ENCODE results near the gene CCER1.

CCER1 gene

DNA sequence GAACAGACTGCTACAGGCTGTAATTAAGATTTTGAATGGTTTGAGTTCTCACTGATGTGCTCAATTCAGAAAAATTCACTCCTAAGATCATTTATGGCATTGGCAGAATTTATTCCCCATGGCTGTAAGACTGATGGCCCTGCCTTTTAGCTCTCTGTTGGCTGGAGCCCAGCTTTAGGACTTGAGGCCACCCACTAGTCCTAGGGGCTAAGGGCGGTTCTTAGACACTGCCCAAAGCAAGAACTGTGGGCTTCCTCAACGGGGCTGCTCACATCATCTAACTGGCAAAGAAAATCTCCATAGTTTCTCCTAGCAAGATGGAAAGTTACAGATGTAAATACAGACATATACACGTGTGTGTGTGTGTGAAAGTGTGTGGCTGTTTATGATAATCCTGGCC, 3.4 kb upstream of the CCER1 start:
- H3K18ac ChIP-seq (ENCODE audit: low read length): no peak overlapping the region
- H3K4ac ChIP-seq (ENCODE audit: low read depth, low read length): no peak overlapping the region
- no peaks in the 10 kb centered on the region for H3K79me1 ChIP-seq (ENCODE audit: low read length)
- no peak overlapping the region for H2BK5ac ChIP-seq (ENCODE audit: low read length)
- H3K4me2 ChIP-seq (ENCODE audit: low read length): no peak overlapping the region
- H3K79me2 ChIP-seq (ENCODE audit: control insufficient read depth, insufficient read depth, low read length): no peaks in the 10 kb centered on the region
- H2BK15ac ChIP-seq (replicated peaks; ENCODE audit: low read depth): no peak overlapping the region
- no peaks in the 10 kb centered on the region for H3K4me1 ChIP-seq (ENCODE audit: control insufficient read depth, low read depth, low read length)
- no peak overlapping the region for H3K27ac ChIP-seq (ENCODE audit: low read depth, low read length)
- H3K23ac ChIP-seq (ENCODE audit: low read length): no peak overlapping the region
- no CpG with 5 or more reads among the region's 3 CpGs for WGBS (ENCODE audit: extremely low coverage, insufficient coverage, low lambda C conversion rate)
- H4K8ac ChIP-seq (ENCODE audit: low read depth, low read length): no peak overlapping the region
- no peak overlapping the region for H3K56ac ChIP-seq (ENCODE audit: low read length)
- DNase-seq: no peak
- H3K27me3 ChIP-seq (ENCODE audit: insufficient read depth, low read length, poor library complexity): no peaks in the 10 kb centered on the region
- no peak overlapping the region for H3K9ac ChIP-seq (ENCODE audit: low read length)
- H3K36me3 ChIP-seq (ENCODE audit: control insufficient read depth, insufficient read depth, low read length): no peaks in the 10 kb centered on the region
- H3K4me3 ChIP-seq (ENCODE audit: low read length): no peak overlapping the region
- no peak overlapping the region for H4K5ac ChIP-seq (ENCODE audit: low read length)
- H2BK120ac ChIP-seq (ENCODE audit: low read depth, low read length): no peak overlapping the region
- H2AK5ac ChIP-seq (ENCODE audit: low read length): no peak overlapping the region

DNA sequence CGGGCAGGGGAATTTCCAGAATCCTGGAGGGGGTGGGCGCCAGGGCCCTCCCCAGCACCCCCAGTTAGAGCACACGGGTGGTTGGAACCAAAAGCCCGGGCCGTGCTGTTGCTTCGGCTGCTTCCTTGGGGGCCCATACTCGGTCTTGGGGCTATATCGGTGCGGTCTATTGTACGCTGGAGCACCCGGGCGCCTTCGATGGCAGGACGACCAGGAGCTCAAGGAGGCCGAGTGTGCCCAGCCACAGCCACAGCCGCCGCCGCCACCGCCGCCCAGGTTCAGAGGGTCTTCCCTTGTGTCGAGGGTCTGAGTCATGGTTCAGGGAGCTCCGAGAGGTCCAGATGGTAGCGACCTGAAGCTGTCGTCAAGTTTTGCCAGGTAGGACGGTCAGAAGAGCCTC, 548 bp downstream of the CCER1 start:
- Histone ChIP-seq H3K27me3 (ENCODE audit: insufficient read depth, low read length, poor library complexity) (no peaks in the 10 kb centered on the region), H2AK5ac (ENCODE audit: low read length) (no peak overlapping the region), H3K36me3 (ENCODE audit: control insufficient read depth, insufficient read depth, low read length) (no peaks in the 10 kb centered on the region), H3K27ac (ENCODE audit: low read depth, low read length) (no peak overlapping the region), H3K23ac (ENCODE audit: low read length) (no peak overlapping the region), H3K4me1 (ENCODE audit: control insufficient read depth, low read depth, low read length) (no peaks in the 10 kb centered on the region), H3K56ac (ENCODE audit: low read length) (no peak overlapping the region), H3K4me3 (ENCODE audit: low read length) (no peak overlapping the region), H2BK120ac (ENCODE audit: low read depth, low read length) (no peak overlapping the region), H2BK5ac (ENCODE audit: low read length) (no peak overlapping the region), H2BK15ac (replicated peaks; ENCODE audit: low read depth) (no peak overlapping the region), H3K4me2 (ENCODE audit: low read length) (no peak overlapping the region), H3K9ac (ENCODE audit: low read length) (no peak overlapping the region), H3K79me1 (ENCODE audit: low read length) (no peaks in the 10 kb centered on the region), H3K79me2 (ENCODE audit: control insufficient read depth, insufficient read depth, low read length) (no peaks in the 10 kb centered on the region), H3K18ac (ENCODE audit: low read length) (no peak overlapping the region), H4K8ac (ENCODE audit: low read depth, low read length) (no peak overlapping the region), H4K5ac (ENCODE audit: low read length) (no peak overlapping the region), H3K4ac (ENCODE audit: low read depth, low read length) (no peak overlapping the region)
- WGBS (ENCODE audit: extremely low coverage, insufficient coverage, low lambda C conversion rate): no CpG with 5 or more reads among the region's 25 CpGs
- no peak for DNase-seq

DNA sequence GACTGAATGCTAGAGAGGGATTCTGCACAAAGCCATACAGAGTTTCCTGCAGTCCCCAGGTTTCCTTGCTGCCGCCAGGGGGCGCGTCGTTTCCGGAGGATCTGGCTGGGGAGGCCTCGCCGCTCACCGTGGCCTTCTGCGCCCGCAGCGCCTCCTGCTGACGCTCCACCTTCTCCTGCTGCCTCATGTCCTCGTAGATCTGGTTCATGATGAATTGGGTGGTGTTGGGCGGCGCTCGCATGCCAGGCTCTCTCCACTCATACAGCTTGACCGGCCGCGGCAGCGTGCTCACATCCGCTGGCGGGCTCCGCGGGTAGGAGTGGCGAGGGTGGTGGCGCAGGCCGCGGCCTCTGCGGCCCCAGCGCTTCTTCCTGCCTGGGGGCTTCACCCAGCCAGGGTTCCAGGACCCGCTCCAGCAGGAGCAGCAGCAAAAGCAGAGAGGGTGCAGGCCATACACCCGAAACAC, 987 bp downstream of the CCER1 start:
- H3K18ac ChIP-seq (ENCODE audit: low read length): no peak overlapping the region
- H3K27me3 ChIP-seq (ENCODE audit: insufficient read depth, low read length, poor library complexity): no peaks in the 10 kb centered on the region
- H3K4me1 ChIP-seq (ENCODE audit: control insufficient read depth, low read depth, low read length): no peaks in the 10 kb centered on the region
- H3K56ac ChIP-seq (ENCODE audit: low read length): no peak overlapping the region
- H2BK5ac ChIP-seq (ENCODE audit: low read length): no peak overlapping the region
- no peak overlapping the region for H2AK5ac ChIP-seq (ENCODE audit: low read length)
- H2BK120ac ChIP-seq (ENCODE audit: low read depth, low read length): no peak overlapping the region
- no peak overlapping the region for H3K23ac ChIP-seq (ENCODE audit: low read length)
- H4K8ac ChIP-seq (ENCODE audit: low read depth, low read length): no peak overlapping the region
- no peak overlapping the region for H2BK15ac ChIP-seq (replicated peaks; ENCODE audit: low read depth)
- no peaks in the 10 kb centered on the region for H3K79me2 ChIP-seq (ENCODE audit: control insufficient read depth, insufficient read depth, low read length)
- DNase-seq: peak; percentile 88
- no peak overlapping the region for H4K5ac ChIP-seq (ENCODE audit: low read length)
- no peak overlapping the region for H3K4me2 ChIP-seq (ENCODE audit: low read length)
- H3K79me1 ChIP-seq (ENCODE audit: low read length): no peaks in the 10 kb centered on the region
- H3K36me3 ChIP-seq (ENCODE audit: control insufficient read depth, insufficient read depth, low read length): no peaks in the 10 kb centered on the region
- H3K9ac ChIP-seq (ENCODE audit: low read length): no peak overlapping the region
- no CpG with 5 or more reads among the region's 32 CpGs for WGBS (ENCODE audit: extremely low coverage, insufficient coverage, low lambda C conversion rate)
- H3K4ac ChIP-seq (ENCODE audit: low read depth, low read length): no peak overlapping the region
- no peak overlapping the region for H3K27ac ChIP-seq (ENCODE audit: low read depth, low read length)
- no peak overlapping the region for H3K4me3 ChIP-seq (ENCODE audit: low read length)

DNA sequence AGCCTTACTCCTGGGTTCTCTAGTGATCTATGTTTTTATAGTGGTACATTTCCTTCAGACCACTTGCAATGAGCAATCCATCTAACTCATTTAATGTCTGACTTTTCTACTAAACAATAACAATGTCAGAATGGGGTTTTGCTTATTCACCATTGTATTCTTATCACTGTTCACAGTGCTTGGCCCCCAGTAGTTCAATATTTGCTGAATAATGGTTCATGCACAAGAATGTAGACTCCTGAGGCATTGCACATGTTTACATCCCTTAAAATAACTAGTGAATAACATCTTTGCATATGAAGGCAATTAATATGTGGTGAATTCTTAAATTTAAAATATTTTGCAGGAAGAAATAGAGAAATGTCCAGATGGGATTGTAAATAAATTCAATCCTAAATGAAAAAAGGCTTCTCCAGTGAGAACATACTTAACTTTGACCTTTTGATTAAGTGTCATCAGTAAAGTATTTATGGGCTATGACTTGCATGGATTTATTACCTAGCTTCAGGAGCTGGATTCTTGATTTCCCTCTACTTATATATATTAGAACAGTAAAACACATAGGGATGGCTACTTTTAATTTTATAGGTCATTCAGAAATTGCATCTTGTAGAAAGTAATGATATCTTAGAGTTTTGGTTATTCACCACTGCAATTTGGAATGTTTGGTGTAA, 3.4 kb downstream of the CCER1 start:
- no peaks in the 10 kb centered on the region for H3K36me3 ChIP-seq (ENCODE audit: control insufficient read depth, insufficient read depth, low read length)
- no peak overlapping the region for H4K8ac ChIP-seq (ENCODE audit: low read depth, low read length)
- H3K4ac ChIP-seq (ENCODE audit: low read depth, low read length): no peak overlapping the region
- no peaks in the 10 kb centered on the region for H3K79me2 ChIP-seq (ENCODE audit: control insufficient read depth, insufficient read depth, low read length)
- no peaks in the 10 kb centered on the region for H3K27me3 ChIP-seq (ENCODE audit: insufficient read depth, low read length, poor library complexity)
- H2AK5ac ChIP-seq (ENCODE audit: low read length): no peak overlapping the region
- H2BK15ac ChIP-seq (replicated peaks; ENCODE audit: low read depth): no peak overlapping the region
- H4K5ac ChIP-seq (ENCODE audit: low read length): no peak overlapping the region
- no peak overlapping the region for H3K4me2 ChIP-seq (ENCODE audit: low read length)
- no peak overlapping the region for H3K9ac ChIP-seq (ENCODE audit: low read length)
- DNase-seq: no peak
- H2BK5ac ChIP-seq (ENCODE audit: low read length): no peak overlapping the region
- no peaks in the 10 kb centered on the region for H3K4me1 ChIP-seq (ENCODE audit: control insufficient read depth, low read depth, low read length)
- H3K56ac ChIP-seq (ENCODE audit: low read length): no peak overlapping the region
- H2BK120ac ChIP-seq (ENCODE audit: low read depth, low read length): no peak overlapping the region
- H3K18ac ChIP-seq (ENCODE audit: low read length): no peak overlapping the region
- no peak overlapping the region for H3K27ac ChIP-seq (ENCODE audit: low read depth, low read length)
- H3K79me1 ChIP-seq (ENCODE audit: low read length): no peaks in the 10 kb centered on the region
- no peak overlapping the region for H3K4me3 ChIP-seq (ENCODE audit: low read length)
- no peak overlapping the region for H3K23ac ChIP-seq (ENCODE audit: low read length)

DNA sequence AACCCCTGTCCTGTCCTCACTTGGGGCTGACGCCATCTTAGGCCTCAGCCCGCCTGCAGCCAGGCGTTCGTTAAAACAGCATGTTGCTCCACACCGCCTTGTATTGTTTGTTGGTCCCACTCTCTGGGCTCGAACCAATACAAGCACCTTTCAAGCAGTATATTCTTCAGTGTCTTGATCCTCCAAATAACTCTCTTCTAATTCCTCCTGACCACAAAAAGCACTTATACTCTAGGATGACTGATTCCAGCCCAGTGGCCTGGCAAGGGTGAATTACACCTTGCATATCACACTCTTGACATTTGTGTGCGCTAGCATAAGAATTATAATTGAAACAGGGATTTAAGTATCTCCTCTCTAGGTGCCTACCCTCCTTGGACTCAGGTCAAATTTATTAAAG, 7.1 kb downstream of the CCER1 start:
- no peak overlapping the region for H2BK5ac ChIP-seq (ENCODE audit: low read length)
- no peak overlapping the region for H3K4me2 ChIP-seq (ENCODE audit: low read length)
- no peak overlapping the region for H3K4me3 ChIP-seq (ENCODE audit: low read length)
- H3K56ac ChIP-seq (ENCODE audit: low read length): no peak overlapping the region
- H3K4ac ChIP-seq (ENCODE audit: low read depth, low read length): no peak overlapping the region
- H4K5ac ChIP-seq (ENCODE audit: low read length): no peak overlapping the region
- no peak overlapping the region for H4K8ac ChIP-seq (ENCODE audit: low read depth, low read length)
- H3K18ac ChIP-seq (ENCODE audit: low read length): no peak overlapping the region
- H3K4me1 ChIP-seq (ENCODE audit: control insufficient read depth, low read depth, low read length): no peaks in the 10 kb centered on the region
- H3K79me2 ChIP-seq (ENCODE audit: control insufficient read depth, insufficient read depth, low read length): no peaks in the 10 kb centered on the region
- no peak overlapping the region for H3K27ac ChIP-seq (ENCODE audit: low read depth, low read length)
- no peaks in the 10 kb centered on the region for H3K36me3 ChIP-seq (ENCODE audit: control insufficient read depth, insufficient read depth, low read length)
- no peak overlapping the region for H2BK120ac ChIP-seq (ENCODE audit: low read depth, low read length)
- WGBS (ENCODE audit: extremely low coverage, insufficient coverage, low lambda C conversion rate): no CpG with 5 or more reads among the region's 7 CpGs
- no peak overlapping the region for H3K23ac ChIP-seq (ENCODE audit: low read length)
- no peak overlapping the region for H2AK5ac ChIP-seq (ENCODE audit: low read length)
- no peaks in the 10 kb centered on the region for H3K27me3 ChIP-seq (ENCODE audit: insufficient read depth, low read length, poor library complexity)
- no peak overlapping the region for H3K9ac ChIP-seq (ENCODE audit: low read length)
- no peak for DNase-seq
- H3K79me1 ChIP-seq (ENCODE audit: low read length): no peaks in the 10 kb centered on the region
- no peak overlapping the region for H2BK15ac ChIP-seq (replicated peaks; ENCODE audit: low read depth)

DNA sequence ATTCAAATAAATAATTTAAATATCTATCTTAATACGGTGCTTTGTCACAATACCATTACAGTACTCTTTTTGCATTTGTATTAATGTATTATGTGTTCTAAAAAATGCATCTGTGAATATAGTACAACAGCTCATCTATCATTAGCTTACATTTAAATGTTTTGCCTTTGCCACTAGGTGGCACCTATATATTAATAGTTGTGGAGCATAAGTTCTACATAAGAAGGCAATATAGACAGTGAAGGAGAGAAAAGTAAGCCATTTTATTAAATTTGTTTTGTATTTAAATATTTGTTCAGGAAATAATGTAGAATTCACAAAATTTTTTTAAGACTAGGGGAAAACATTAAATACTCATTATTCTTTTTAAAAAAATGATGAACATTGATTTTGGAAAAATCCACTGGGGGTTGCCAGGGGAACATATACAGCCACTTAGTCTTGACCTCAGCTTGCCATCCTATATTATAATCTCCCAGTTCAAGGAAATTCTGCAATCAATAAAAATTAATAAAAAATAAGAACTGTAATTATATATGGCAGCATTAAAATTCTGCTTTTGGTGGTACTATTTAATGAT, 9.8 kb downstream of the CCER1 start:
- no peak overlapping the region for H3K56ac ChIP-seq (ENCODE audit: low read length)
- DNase-seq: no peak
- H3K4me1 ChIP-seq (ENCODE audit: control insufficient read depth, low read depth, low read length): no peaks in the 10 kb centered on the region
- no peak overlapping the region for H3K27ac ChIP-seq (ENCODE audit: low read depth, low read length)
- H4K5ac ChIP-seq (ENCODE audit: low read length): no peak overlapping the region
- no peak overlapping the region for H3K18ac ChIP-seq (ENCODE audit: low read length)
- no peaks in the 10 kb centered on the region for H3K79me2 ChIP-seq (ENCODE audit: control insufficient read depth, insufficient read depth, low read length)
- no peak overlapping the region for H3K4me3 ChIP-seq (ENCODE audit: low read length)
- no peak overlapping the region for H3K4me2 ChIP-seq (ENCODE audit: low read length)
- H2BK120ac ChIP-seq (ENCODE audit: low read depth, low read length): no peak overlapping the region
- no peaks in the 10 kb centered on the region for H3K27me3 ChIP-seq (ENCODE audit: insufficient read depth, low read length, poor library complexity)
- 100% methylated on average over 1 of the region's 1 CpG for whole genome bisulfite sequencing (ENCODE audit: extremely low coverage, insufficient coverage, low lambda C conversion rate)
- H4K8ac ChIP-seq (ENCODE audit: low read depth, low read length): no peak overlapping the region
- H3K9ac ChIP-seq (ENCODE audit: low read length): no peak overlapping the region
- H3K79me1 ChIP-seq (ENCODE audit: low read length): no peaks in the 10 kb centered on the region
- no peak overlapping the region for H2BK15ac ChIP-seq (replicated peaks; ENCODE audit: low read depth)
- no peak overlapping the region for H2BK5ac ChIP-seq (ENCODE audit: low read length)
- no peak overlapping the region for H3K23ac ChIP-seq (ENCODE audit: low read length)
- H2AK5ac ChIP-seq (ENCODE audit: low read length): no peak overlapping the region
- H3K36me3 ChIP-seq (ENCODE audit: control insufficient read depth, insufficient read depth, low read length): no peaks in the 10 kb centered on the region
- H3K4ac ChIP-seq (ENCODE audit: low read depth, low read length): no peak overlapping the region
